Subcutaneous abdominal adipose tissue (tissue), 5 donors: Measurements from ENCODE around the gene MED27.

Source experiments
- H3K27ac ChIP-seq: one replicate; pipeline ENCODE4 v1.7.0; 2013; ENCODE audit warnings: low read depth, mild to moderate bottlenecking, inconsistent platforms, low read length, moderate library complexity
- H3K27me3 ChIP-seq, 5 donors: one replicate each; pipeline ENCODE4 v1.7.0; 2013; ENCODE audit warnings: low read length in 5 of 5, inconsistent platforms in 1 of 5; ENCODE audit not compliant: control insufficient read depth in 5 of 5, insufficient read depth in 4 of 5
- H3K36me3 ChIP-seq, 5 donors: one replicate each; pipeline ENCODE4 v1.7.0; 2013; ENCODE audit warnings: low read length in 5 of 5; ENCODE audit not compliant: control insufficient read depth in 5 of 5, insufficient read depth in 5 of 5
- H3K4me1 ChIP-seq, 5 donors: one replicate each; pipeline ENCODE4 v1.7.0; 2013; ENCODE audit warnings: low read length in 5 of 5, mild to moderate bottlenecking in 3 of 5, moderate library complexity in 1 of 5; ENCODE audit not compliant: control insufficient read depth in 5 of 5, insufficient read depth in 5 of 5
- H3K4me3 ChIP-seq, 5 donors: one replicate each; pipeline ENCODE4 v1.7.0; 2013; ENCODE audit warnings: low read length in 5 of 5, low read depth in 1 of 5
- H3K9ac ChIP-seq, 5 donors: one replicate each; pipeline ENCODE4 v1.7.0; 2013; ENCODE audit warnings: low read length in 5 of 5, mild to moderate bottlenecking in 4 of 5, moderate library complexity in 3 of 5
- H3K9me3 ChIP-seq, 5 donors: one replicate each; pipeline ENCODE4 v1.7.0; 2013; ENCODE audit warnings: low read length in 5 of 5; ENCODE audit not compliant: control insufficient read depth in 5 of 5
- donor health status: healthy.
- donor health status: healthy.
- donor health status: healthy.
- donor health status: healthy.
- donor health status: healthy.

Gene MED27

GRCh38 chr9:131873335-131873734 is 206.3 kb downstream of the MED27 start:
- no peak overlapping the region for H3K27ac ChIP-seq
- no peaks in the 10 kb centered on the region for H3K9me3 ChIP-seq
- no peaks in the 10 kb centered on the region for H3K27me3 ChIP-seq
- no peak overlapping the region for H3K9ac ChIP-seq
- peaks cover 0 to 16% (median 7%) of the 10 kb centered on the region in 5 donors for H3K36me3 ChIP-seq
- no peak overlapping the region for H3K4me3 ChIP-seq
- H3K4me1 ChIP-seq = peaks cover 0 to 7% (median 6%) of the 10 kb centered on the region in 5 donors

DNA sequence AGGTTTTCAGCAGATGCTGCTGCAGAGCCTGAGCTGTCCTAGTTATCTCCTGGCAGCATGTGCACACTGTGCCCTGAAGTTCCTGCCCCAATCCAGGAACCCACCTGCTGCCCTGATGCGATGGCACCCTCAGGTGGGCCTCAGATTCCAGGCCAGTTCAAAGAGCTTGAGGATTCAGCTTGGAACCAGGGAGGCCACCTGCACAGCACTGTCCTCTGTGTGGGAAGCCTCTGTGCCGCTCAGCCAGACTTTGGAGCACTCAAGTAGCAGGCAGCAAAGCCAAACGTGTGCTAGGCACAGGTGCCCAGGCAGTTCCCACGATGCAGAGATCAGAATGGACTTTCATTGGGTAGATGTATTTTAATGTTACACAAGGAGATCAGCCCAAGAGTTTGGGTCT is 207.0 kb downstream of the MED27 start:
- H3K27me3 ChIP-seq = no peaks in the 10 kb centered on the region
- peaks cover 0 to 7% (median 6%) of the 10 kb centered on the region in 5 donors for H3K4me1 ChIP-seq
- peaks cover 0 to 16% (median 7%) of the 10 kb centered on the region in 5 donors for H3K36me3 ChIP-seq
- no peak overlapping the region for H3K9ac ChIP-seq
- H3K4me3 ChIP-seq = no peak overlapping the region
- H3K9me3 ChIP-seq = no peaks in the 10 kb centered on the region
- H3K27ac ChIP-seq = no peak overlapping the region

DNA sequence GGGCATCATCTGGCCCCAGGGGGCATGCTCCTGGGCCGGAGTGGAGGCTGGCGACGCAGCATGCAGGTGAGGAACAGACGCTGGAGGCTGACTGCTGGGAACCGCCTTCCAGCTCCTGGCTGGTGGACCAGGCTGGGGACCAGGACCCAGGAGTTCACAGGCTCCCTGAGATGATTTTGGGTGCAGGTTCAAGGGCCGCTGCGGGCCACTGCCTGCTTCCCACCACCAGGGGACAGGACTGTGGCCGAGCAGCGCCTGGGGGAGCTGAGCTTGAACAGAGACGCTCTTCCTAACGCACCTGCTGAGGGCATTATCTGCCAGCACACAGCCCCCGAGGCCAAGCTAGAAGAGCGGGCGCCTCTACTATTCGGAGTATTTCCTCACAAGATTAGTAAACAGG is 207.7 kb downstream of the MED27 start:
- H3K4me3 ChIP-seq = no peak overlapping the region
- no peak overlapping the region for H3K27ac ChIP-seq
- H3K36me3 ChIP-seq = peaks cover 0 to 16% (median 6%) of the 10 kb centered on the region in 5 donors
- H3K9ac ChIP-seq = no peak overlapping the region
- H3K27me3 ChIP-seq = no peaks in the 10 kb centered on the region
- H3K9me3 ChIP-seq = no peaks in the 10 kb centered on the region
- H3K4me1 ChIP-seq = peaks cover 0 to 7% (median 6%) of the 10 kb centered on the region in 5 donors

GRCh38 chr9:131870156-131870555 is 209.5 kb downstream of the MED27 start:
- H3K27me3 ChIP-seq = no peaks in the 10 kb centered on the region
- H3K4me3 ChIP-seq = no peak overlapping the region
- no peak overlapping the region for H3K27ac ChIP-seq
- H3K9ac ChIP-seq = no peak overlapping the region
- peaks cover 0 to 11% (median 6%) of the 10 kb centered on the region in 5 donors for H3K36me3 ChIP-seq
- H3K9me3 ChIP-seq = no peaks in the 10 kb centered on the region
- H3K4me1 ChIP-seq = peaks cover 0 to 7% (median 6%) of the 10 kb centered on the region in 5 donors

DNA sequence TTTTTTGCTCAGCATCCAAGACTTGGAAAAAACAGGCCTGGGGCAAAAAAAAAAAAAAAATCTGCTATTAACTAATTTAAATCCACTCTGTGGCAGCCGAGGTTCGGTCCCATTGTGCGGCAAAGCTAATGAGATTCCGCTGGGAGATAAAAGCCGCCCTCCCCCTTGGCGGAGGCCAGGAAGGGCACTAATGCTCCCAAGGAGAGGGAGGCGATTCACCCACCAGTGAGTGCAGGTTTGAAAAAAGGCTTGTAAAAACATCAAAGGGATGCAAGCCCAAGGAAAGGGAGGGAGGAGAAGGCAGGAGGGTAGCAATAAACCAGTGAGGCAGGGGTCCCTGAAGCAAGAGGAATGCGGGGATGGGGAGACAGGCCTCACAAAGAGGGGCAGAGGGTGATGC is 210.3 kb downstream of the MED27 start:
- no peaks in the 10 kb centered on the region for H3K27me3 ChIP-seq
- H3K4me3 ChIP-seq = no peak overlapping the region
- H3K9me3 ChIP-seq = no peaks in the 10 kb centered on the region
- H3K9ac ChIP-seq = no peak overlapping the region
- H3K36me3 ChIP-seq = peaks cover 0 to 11% (median 5%) of the 10 kb centered on the region in 5 donors
- H3K27ac ChIP-seq = no peak overlapping the region
- peaks cover 0 to 7% (median 6%) of the 10 kb centered on the region in 5 donors for H3K4me1 ChIP-seq

- Histone ChIP-seq H3K36me3 (peaks cover 0 to 11% (median 5%) of the 10 kb centered on the region in 5 donors), H3K27me3 (no peaks in the 10 kb centered on the region), H3K9ac (no peak overlapping the region), H3K4me3 (no peak overlapping the region), H3K9me3 (no peaks in the 10 kb centered on the region), H3K4me1 (peaks cover 0 to 7% (median 6%) of the 10 kb centered on the region in 5 donors), H3K27ac (no peak overlapping the region)
These were observed 210.9 kb downstream of the MED27 start for GRCh38 chr9:131868766-131869165.

- Histone ChIP-seq H3K4me1 (peaks cover 0 to 7% (median 6%) of the 10 kb centered on the region in 5 donors), H3K27ac (no peak overlapping the region), H3K4me3 (no peak overlapping the region), H3K9me3 (no peaks in the 10 kb centered on the region), H3K36me3 (peaks cover 0 to 14% (median 8%) of the 10 kb centered on the region in 5 donors), H3K27me3 (no peaks in the 10 kb centered on the region), H3K9ac (no peak overlapping the region)
These were observed 212.0 kb downstream of the MED27 start for GRCh38 chr9:131867611-131868192.

GRCh38 chr9:131865446-131866195 is 214.0 kb downstream of the MED27 start:
- Histone ChIP-seq H3K4me3 (no peak overlapping the region), H3K36me3 (peaks cover 0 to 30% (median 24%) of the 10 kb centered on the region in 5 donors), H3K9ac (no peak overlapping the region), H3K27me3 (no peaks in the 10 kb centered on the region), H3K27ac (no peak overlapping the region), H3K4me1 (peaks cover 0 to 7% (median 6%) of the 10 kb centered on the region in 5 donors), H3K9me3 (no peaks in the 10 kb centered on the region)

GRCh38 chr9:131864531-131864930 is 215.1 kb downstream of the MED27 start:
- no peaks in the 10 kb centered on the region for H3K9me3 ChIP-seq
- H3K36me3 ChIP-seq = peaks cover 0 to 41% (median 35%) of the 10 kb centered on the region in 5 donors
- no peak overlapping the region for H3K4me3 ChIP-seq

GRCh38 chr9:131863306-131863896 is 216.3 kb downstream of the MED27 start:
- Histone ChIP-seq H3K27me3 (no peaks in the 10 kb centered on the region), H3K4me3 (no peak overlapping the region), H3K9ac (no peak overlapping the region), H3K9me3 (no peaks in the 10 kb centered on the region), H3K27ac (no peak overlapping the region), H3K4me1 (peaks cover 0 to under 1% (median 0%) of the 10 kb centered on the region in 5 donors), H3K36me3 (peaks cover 0 to 46% (median 39%) of the 10 kb centered on the region in 5 donors)

More at GRCh38 chr9:131864531-131864930, 215.1 kb downstream of the MED27 start:
- H3K27me3 ChIP-seq = no peaks in the 10 kb centered on the region
- no peak overlapping the region for H3K27ac ChIP-seq
- H3K4me1 ChIP-seq = peaks cover 0 to 7% (median 6%) of the 10 kb centered on the region in 5 donors
- no peak overlapping the region for H3K9ac ChIP-seq
